ENCODE data around the gene ATP5ME.

GRCh38 chr4:632926-633325 is 41.1 kb downstream of the ATP5ME start:
- TF ChIP-seq ZFP30 (CRISPR knock-in tag; IDR thresholded peaks at IDR 0.05) (no peak), TSHZ2 (CRISPR knock-in tag; IDR thresholded peaks at IDR 0.05) (no peak), ZFP3 (CRISPR knock-in tag; IDR thresholded peaks at IDR 0.05) (no peak), ARNTL (CRISPR knock-in tag; IDR thresholded peaks at IDR 0.05; ENCODE audit: borderline replicate concordance, low read depth) (no peak), ZNF8 (CRISPR knock-in tag; IDR thresholded peaks at IDR 0.05) (no peak), PATZ1 (CRISPR knock-in tag; IDR thresholded peaks at IDR 0.05; ENCODE audit: borderline replicate concordance) (no peak), CSRNP3 (CRISPR knock-in tag; IDR thresholded peaks at IDR 0.05) (no peak), ZNF70 (CRISPR knock-in tag; IDR thresholded peaks at IDR 0.05) (no peak), ESRRG (CRISPR knock-in tag; IDR thresholded peaks at IDR 0.05) (no peak), ZC3H10 (CRISPR knock-in tag; IDR thresholded peaks at IDR 0.05) (no peak), CSDC2 (CRISPR knock-in tag; IDR thresholded peaks at IDR 0.05) (no peak), CREB5 (CRISPR knock-in tag; IDR thresholded peaks at IDR 0.05; ENCODE audit: low read depth) (no peak), TOX (CRISPR knock-in tag; IDR thresholded peaks at IDR 0.05; ENCODE audit: borderline replicate concordance) (no peak)

Data from SK-N-SH treated with all-trans-retinoic acid at 6 μM for 48 hours (cell line).